GM18499 (cell line): ENCODE measurements around the gene MAP9.
"Not testable (repeated sequence)": the region's sequence is repeated elsewhere in the genome, so short reads cannot be mapped to it uniquely, and the experiment has no call there.

ENCODE experiments used
- ATAC-seq: cut with Tn5 transposase; IDR thresholded peaks from one replicate; pipeline ENCODE4 v1.9.1; 2021; ENCODE audit warnings: moderate number of reproducible peaks; ENCODE audit not compliant: insufficient read depth, unreplicated experiment

The MAP9 gene

DNA sequence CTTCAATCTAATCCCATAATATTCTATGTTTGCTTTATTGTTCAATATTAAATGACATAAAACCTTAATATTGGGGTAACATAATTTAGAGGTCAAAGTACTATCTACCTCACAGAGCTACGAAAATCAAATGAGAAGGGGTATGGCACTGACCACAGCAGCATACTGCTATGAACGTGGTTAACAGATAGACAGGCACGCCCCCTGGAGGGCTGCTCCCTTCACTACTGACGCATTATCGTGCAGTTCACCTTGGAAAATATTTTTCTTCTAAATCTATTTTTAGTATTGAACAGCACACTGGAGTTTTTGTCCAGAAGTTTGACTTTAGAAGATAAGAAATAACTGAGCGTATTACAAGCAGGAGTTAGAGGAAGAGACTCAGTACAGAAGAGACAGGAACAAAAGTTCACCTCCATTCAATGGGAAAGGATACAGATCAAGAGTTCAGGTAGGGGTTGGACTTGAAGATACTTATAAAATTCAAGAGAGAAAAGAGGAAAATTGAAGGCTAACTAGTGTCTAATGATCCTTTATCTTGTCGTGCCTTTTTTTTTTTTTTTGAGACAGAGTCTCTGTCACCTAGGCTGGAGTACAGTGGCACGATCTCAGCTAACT lies 22.7 kb downstream of the MAP9 start:
- ATAC-seq = peak; percentile 80

GRCh38 chr4:155342142-155342541 lies 34.6 kb downstream of the MAP9 start:
- ATAC-seq = no peak

DNA sequence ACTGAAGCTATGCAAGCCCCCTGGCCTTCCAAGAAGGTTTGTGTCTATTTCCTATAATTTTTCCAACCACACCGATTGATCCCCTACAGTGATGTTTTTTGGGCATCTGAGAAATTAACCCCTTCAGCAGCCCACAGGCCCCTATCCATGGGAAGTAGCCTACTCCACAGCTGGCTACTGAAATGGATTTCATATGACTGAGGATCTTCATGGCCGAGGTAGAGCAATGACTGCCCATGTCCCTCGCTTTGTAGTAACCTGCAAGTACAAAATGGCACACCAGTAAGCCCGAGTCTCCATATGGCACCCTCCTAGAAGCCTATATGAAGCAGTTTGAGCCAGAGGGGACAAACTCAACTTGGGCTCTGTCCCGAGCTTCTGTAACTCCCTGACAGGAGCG lies 36.8 kb downstream of the MAP9 start:
- no peak for ATAC-seq

DNA sequence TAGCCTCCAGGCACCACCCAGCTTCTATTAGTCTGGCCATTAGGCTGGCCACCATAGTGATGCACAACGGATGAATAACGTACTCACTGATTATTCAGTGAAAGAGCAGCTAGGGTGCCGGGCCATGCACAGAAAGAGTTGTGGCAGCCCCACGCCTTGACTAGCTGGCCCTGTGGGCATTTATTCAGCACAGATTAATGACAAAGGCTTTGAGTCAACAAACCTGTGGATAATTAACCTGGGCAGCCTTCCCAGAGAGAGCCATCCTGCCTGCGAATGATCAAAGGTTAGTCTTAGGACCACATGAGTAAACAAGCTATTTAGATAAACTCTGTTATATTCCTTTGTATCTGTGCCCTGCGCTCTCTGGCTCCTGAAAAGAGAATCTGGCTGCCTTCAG lies 37.2 kb downstream of the MAP9 start:
- no peak for ATAC-seq

- ATAC-seq = no peak
Measured at GRCh38 chr4:155338196-155338595, 38.6 kb downstream of the MAP9 start.

- ATAC-seq = no peak
Measured at GRCh38 chr4:155336242-155336641, 40.5 kb downstream of the MAP9 start.

DNA sequence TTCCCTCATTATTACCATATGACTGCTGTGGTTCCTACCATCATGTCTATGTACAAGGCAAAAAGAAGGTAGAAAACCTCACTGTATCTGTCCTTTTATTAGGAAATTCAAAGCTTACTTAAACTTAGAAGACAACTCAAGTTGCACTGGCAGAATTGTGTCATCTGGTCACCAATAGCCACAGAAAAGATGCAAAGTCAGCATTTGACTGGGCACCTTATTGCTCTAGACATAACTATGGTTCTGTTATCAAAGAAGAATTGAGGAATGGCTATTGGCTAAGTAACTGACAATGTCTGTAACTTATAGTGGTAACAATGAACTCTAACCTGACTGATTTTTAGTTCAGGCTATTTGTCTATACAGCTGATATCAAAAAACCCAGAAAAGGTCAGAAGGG lies 45.3 kb downstream of the MAP9 start:
- ATAC-seq = no peak

GRCh38 chr4:155322782-155323181 lies 54.0 kb downstream of the MAP9 start:
- no peak for ATAC-seq

DNA sequence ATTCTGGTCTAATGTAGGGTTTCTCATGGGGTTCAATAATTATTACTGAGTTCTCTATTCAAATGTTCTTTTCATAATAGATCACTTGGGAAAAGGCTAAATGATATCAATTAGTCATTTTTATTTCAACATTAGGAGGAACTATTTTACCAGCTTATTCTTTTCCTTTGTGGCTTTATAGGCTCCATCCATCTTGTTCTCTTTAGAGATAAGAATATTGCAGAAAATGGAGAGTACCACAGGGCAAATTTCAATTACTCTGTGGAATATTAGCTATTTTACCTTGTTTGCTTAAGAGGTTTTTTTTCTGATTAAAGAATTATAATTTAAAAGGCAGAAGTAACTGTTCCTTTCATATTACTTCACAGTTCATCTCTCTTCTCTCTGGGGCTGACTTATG lies 55.8 kb downstream of the MAP9 start:
- no peak for ATAC-seq

DNA sequence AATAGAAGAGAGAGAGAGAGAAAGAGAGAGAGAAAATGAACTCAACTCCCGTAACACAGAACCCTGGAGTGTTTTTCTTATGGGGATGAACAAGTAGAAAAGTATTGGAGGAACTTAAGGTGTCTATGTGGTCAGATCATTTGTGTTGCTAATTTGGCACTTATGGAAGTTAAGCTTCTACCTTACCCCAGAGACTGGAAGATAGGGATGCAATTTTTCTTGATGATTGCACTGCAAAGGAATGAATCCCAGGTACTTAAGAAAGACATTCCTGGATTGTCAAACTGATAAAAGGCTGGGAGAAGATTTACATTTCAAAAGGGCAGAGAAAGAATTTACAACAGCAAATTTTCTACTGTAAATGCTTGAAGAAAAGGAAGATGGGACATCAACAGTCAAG lies 57.2 kb downstream of the MAP9 start:
- no peak for ATAC-seq

DNA sequence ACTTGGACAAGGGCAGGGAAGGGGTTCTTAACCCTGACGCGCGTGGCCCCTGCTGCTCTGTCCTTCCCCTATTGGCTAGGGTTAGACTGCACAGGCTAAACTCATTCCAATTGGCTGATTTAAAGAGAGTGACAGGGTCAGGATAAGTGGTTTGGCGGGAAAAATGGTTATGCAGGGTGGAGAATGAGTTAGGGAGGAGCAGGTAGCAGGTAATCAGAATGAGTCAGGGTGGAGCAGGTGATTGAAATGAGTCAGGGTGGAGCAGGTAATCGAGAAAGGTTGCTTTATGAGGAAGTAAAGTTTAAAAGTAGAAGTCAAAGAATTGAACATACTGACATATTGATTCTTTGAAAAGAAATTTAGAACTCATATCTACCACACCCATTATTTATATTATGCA lies 64.7 kb downstream of the MAP9 start:
- not testable (repeated sequence) for ATAC-seq

GRCh38 chr4:155307731-155308277 lies 69.0 kb downstream of the MAP9 start:
- ATAC-seq = no peak

- ATAC-seq = no peak
Measured at GRCh38 chr4:155305619-155306018, 71.1 kb downstream of the MAP9 start.

- ATAC-seq = no peak
Measured at GRCh38 chr4:155304375-155304774, 72.4 kb downstream of the MAP9 start.

- ATAC-seq = no peak
Measured at GRCh38 chr4:155299103-155299502, 77.7 kb downstream of the MAP9 start.
